SU-DHL-6 (cell line): Measurements from ENCODE around the gene CCDC88A.

ENCODE experiments used
- CTCF ChIP-seq: fragments of 200-600 bp; sonication (generic); IDR thresholded peaks from one replicate; pipeline ENCODE4 v1.5.1; 2017; ENCODE audit warnings: antibody characterized with exemption, mild to moderate bottlenecking, low read length, moderate library complexity; ENCODE audit not compliant: insufficient read depth, poor library complexity, severe bottlenecking
- EZH2phosphoT487 ChIP-seq: fragments of 200-600 bp; sonication (generic), shearing (Covaris generic); conservative IDR thresholded peaks from 2 replicates; pipeline ENCODE4 v1.6.1; 2018; ENCODE audit warnings: mild to moderate bottlenecking, antibody characterized with exemption, low read length, moderate library complexity, mixed read lengths

DNA sequence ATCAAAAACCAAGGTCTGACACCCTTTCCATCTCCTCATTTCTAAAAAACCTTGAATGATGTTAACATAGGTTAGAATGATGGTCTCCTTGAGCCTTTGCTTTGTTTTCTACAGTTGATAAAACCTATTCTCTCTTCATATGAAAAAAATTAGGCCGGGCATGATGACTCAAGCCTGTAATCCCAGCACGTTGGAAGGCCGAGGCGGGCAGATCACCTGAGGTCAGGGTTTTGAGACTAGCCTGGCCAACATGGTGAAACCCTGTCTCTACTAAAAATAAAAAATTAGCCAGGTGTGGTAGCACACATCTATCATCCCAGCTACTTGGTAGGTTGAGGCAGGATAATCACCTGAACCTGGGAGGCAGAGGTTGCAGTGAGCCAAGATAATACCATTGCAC lies 49.4 kb downstream of the CCDC88A start:
- TF ChIP-seq CTCF = no peak
- no peak for TF ChIP-seq EZH2phosphoT487
